ENCODE measurements around the gene MAP3K21.

The MAP3K21 gene

DNA sequence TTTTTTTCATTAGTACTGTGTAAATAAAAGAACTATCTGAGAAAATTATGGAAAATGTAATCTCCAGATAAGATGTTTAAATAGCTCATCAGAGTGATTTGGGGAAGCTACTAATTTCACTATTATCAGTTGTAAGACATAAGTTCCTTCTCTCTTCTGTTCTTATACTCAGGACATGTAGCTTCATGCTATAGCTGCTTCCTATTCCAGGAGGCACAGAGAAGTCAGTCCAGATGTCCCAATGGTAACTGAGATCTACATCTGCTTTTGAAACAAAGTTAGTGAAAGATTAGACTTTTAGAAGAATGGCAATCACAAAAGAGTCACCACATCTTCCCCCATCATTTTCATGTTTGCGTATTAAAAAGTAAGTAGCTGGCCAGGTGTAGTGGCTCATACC is 5.6 kb downstream of the MAP3K21 start:
- Histone ChIP-seq H3K27ac (ENCODE audit: extremely low read depth, low read depth, low read length) (no peak overlapping the region), H3K4me3 (ENCODE audit: low read depth, low read length) (no peak overlapping the region), H3K36me3 (ENCODE audit: control insufficient read depth in 2 of 2, insufficient read depth in 1 of 2, low read length in 2 of 2) (peaks cover 0 to 3% of the 10 kb centered on the region in 2 experiments; a peak in 2 of 3 replicates), H3K4me1 (ENCODE audit: control insufficient read depth, insufficient read depth, low read length) (peaks cover 38% of the 10 kb centered on the region), H3K9me3 (ENCODE audit: control insufficient read depth, insufficient read depth, low read depth, low read length) (no peaks in the 10 kb centered on the region)
- CTCF ChIA-PET: interaction anchor here (0.5 to 2.5 kb wide), 6 partner anchors 9 to 1391 kb away, joined by 3 to 15 read pairs (median 3); no protein-coding TSS in a partner anchor
- no peak for TF ChIP-seq REPIN1 (tag by site-specific recombination; IDR thresholded peaks at IDR 0.05; ENCODE audit: low read depth)
- TF ChIP-seq ZNF426 (tag by site-specific recombination; IDR thresholded peaks at IDR 0.05): no peak
- no peak for TF ChIP-seq WT1 (tag by site-specific recombination; IDR thresholded peaks at IDR 0.05)
- no peak for TF ChIP-seq ZNF48 (tag by site-specific recombination; IDR thresholded peaks at IDR 0.05)
- no peak for TF ChIP-seq ZNF791 (tag by site-specific recombination; IDR thresholded peaks at IDR 0.05)
- no peak for TF ChIP-seq BCL11A (tag by site-specific recombination; IDR thresholded peaks at IDR 0.05; ENCODE audit: low read depth)
- no peak for TF ChIP-seq ZNF585B (tag by site-specific recombination; IDR thresholded peaks at IDR 0.05)
- TF ChIP-seq FEZF1 (tag by site-specific recombination; IDR thresholded peaks at IDR 0.05): no peak
- TF ChIP-seq, protein P1, sequence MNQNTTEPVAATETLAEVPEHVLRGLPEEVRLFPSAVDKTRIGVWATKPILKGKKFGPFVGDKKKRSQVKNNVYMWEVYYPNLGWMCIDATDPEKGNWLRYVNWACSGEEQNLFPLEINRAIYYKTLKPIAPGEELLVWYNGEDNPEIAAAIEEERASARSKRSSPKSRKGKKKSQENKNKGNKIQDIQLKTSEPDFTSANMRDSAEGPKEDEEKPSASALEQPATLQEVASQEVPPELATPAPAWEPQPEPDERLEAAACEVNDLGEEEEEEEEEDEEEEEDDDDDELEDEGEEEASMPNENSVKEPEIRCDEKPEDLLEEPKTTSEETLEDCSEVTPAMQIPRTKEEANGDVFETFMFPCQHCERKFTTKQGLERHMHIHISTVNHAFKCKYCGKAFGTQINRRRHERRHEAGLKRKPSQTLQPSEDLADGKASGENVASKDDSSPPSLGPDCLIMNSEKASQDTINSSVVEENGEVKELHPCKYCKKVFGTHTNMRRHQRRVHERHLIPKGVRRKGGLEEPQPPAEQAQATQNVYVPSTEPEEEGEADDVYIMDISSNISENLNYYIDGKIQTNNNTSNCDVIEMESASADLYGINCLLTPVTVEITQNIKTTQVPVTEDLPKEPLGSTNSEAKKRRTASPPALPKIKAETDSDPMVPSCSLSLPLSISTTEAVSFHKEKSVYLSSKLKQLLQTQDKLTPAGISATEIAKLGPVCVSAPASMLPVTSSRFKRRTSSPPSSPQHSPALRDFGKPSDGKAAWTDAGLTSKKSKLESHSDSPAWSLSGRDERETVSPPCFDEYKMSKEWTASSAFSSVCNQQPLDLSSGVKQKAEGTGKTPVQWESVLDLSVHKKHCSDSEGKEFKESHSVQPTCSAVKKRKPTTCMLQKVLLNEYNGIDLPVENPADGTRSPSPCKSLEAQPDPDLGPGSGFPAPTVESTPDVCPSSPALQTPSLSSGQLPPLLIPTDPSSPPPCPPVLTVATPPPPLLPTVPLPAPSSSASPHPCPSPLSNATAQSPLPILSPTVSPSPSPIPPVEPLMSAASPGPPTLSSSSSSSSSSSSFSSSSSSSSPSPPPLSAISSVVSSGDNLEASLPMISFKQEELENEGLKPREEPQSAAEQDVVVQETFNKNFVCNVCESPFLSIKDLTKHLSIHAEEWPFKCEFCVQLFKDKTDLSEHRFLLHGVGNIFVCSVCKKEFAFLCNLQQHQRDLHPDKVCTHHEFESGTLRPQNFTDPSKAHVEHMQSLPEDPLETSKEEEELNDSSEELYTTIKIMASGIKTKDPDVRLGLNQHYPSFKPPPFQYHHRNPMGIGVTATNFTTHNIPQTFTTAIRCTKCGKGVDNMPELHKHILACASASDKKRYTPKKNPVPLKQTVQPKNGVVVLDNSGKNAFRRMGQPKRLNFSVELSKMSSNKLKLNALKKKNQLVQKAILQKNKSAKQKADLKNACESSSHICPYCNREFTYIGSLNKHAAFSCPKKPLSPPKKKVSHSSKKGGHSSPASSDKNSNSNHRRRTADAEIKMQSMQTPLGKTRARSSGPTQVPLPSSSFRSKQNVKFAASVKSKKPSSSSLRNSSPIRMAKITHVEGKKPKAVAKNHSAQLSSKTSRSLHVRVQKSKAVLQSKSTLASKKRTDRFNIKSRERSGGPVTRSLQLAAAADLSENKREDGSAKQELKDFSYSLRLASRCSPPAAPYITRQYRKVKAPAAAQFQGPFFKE (tag by site-specific recombination; IDR thresholded peaks at IDR 0.05; ENCODE audit: borderline replicate concordance): no peak
- TF ChIP-seq ZBTB21 (tag by site-specific recombination; IDR thresholded peaks at IDR 0.05): no peak
- TF ChIP-seq, protein P2, sequence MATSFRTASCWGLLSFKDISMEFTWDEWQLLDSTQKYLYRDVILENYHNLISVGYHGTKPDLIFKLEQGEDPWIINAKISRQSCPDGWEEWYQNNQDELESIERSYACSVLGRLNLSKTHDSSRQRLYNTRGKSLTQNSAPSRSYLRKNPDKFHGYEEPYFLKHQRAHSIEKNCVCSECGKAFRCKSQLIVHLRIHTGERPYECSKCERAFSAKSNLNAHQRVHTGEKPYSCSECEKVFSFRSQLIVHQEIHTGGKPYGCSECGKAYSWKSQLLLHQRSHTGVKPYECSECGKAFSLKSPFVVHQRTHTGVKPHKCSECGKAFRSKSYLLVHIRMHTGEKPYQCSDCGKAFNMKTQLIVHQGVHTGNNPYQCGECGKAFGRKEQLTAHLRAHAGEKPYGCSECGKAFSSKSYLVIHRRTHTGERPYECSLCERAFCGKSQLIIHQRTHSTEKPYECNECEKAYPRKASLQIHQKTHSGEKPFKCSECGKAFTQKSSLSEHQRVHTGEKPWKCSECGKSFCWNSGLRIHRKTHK (tag by site-specific recombination; IDR thresholded peaks at IDR 0.05): no peak
- TF ChIP-seq ZNF658 (tag by site-specific recombination; IDR thresholded peaks at IDR 0.05): no peak
- TF ChIP-seq, protein P3, sequence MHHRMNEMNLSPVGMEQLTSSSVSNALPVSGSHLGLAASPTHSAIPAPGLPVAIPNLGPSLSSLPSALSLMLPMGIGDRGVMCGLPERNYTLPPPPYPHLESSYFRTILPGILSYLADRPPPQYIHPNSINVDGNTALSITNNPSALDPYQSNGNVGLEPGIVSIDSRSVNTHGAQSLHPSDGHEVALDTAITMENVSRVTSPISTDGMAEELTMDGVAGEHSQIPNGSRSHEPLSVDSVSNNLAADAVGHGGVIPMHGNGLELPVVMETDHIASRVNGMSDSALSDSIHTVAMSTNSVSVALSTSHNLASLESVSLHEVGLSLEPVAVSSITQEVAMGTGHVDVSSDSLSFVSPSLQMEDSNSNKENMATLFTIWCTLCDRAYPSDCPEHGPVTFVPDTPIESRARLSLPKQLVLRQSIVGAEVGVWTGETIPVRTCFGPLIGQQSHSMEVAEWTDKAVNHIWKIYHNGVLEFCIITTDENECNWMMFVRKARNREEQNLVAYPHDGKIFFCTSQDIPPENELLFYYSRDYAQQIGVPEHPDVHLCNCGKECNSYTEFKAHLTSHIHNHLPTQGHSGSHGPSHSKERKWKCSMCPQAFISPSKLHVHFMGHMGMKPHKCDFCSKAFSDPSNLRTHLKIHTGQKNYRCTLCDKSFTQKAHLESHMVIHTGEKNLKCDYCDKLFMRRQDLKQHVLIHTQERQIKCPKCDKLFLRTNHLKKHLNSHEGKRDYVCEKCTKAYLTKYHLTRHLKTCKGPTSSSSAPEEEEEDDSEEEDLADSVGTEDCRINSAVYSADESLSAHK (tag by site-specific recombination; IDR thresholded peaks at IDR 0.05): no peak
- POLR2A ChIA-PET: no interaction called here

DNA sequence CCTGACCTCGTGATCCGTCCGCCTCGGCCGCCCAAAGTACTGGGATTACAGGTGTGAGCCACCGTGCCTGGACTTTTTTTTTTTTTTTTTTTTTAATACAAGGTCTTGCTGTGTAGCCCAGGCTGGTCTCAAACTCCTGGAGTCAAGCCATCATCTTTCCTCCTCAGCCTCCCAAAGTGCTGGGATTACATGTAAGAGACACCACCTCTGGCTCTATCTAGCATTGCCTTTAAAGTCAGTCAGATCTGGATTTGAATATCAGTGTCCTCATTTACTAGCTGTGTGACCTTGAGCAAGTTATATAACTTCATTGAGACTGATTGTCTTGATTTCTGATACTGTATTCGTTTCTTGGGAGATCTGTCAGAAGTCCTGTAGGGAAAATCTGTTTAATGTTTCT is 6.6 kb downstream of the MAP3K21 start:
- CTCF ChIA-PET: interaction anchor here (0.6 kb wide), 2 partner anchors 84 to 1466 kb away, joined by 3 to 4 read pairs; no protein-coding TSS in a partner anchor

More for the DNA sequence above, 6.6 kb downstream of the MAP3K21 start:
- Histone ChIP-seq H3K4me3 (ENCODE audit: low read depth, low read length) (no peak overlapping the region), H3K9me3 (ENCODE audit: control insufficient read depth, insufficient read depth, low read depth, low read length) (no peaks in the 10 kb centered on the region), H3K4me1 (ENCODE audit: control insufficient read depth, insufficient read depth, low read length) (peaks cover 43% of the 10 kb centered on the region), H3K27ac (ENCODE audit: extremely low read depth, low read depth, low read length) (no peak overlapping the region), H3K36me3 (ENCODE audit: control insufficient read depth in 2 of 2, insufficient read depth in 1 of 2, low read length in 2 of 2) (peaks cover 0 to 3% of the 10 kb centered on the region in 2 experiments; a peak in 2 of 3 replicates)
- no peak for TF ChIP-seq ZEB2 (tag by site-specific recombination; IDR thresholded peaks at IDR 0.05)
- POLR2A ChIA-PET: interaction anchor here (0.7 kb wide), 1 partner anchor 1509 kb away, joined by 3 read pairs; no protein-coding TSS in a partner anchor

Data from HEK293 (cell line).